ENCODE results near the gene PDSS1. TPM values are rescaled to one million over a fixed set of nuclear protein-coding genes. Genes with fewer than 3 reads are reported as not detected.

PDSS1 gene
- total and polyA plus RNA-seq, 5 donors from 2014 or later, result 3.8 to 8.4 (median 4.7) TPM

GRCh38 chr10:26714415-26715136 is 17.1 kb downstream of the PDSS1 start:
- Mint-ChIP-seq H3K36me3 (peaks cover 34% of the 10 kb centered on the region), H3K4me1 (peaks cover 0 to 4% (median 2%) of the 10 kb centered on the region in 4 donors), H3K27ac (peak overlapping the region in 1 of 3 donors; percentile 8), H3K4me3 (no peak overlapping the region), H3K9me3 (no peaks in the 10 kb centered on the region), H3K27me3 (no peaks in the 10 kb centered on the region)
- no peak overlapping the region for H3K27ac ChIP-seq (ENCODE audit: insufficient read depth, low read length, poor library complexity, severe bottlenecking)
- no peaks in the 10 kb centered on the region for H3K27me3 ChIP-seq (ENCODE audit: control insufficient read depth, insufficient read depth, low read length)
- peaks cover 7% of the 10 kb centered on the region for H3K36me3 ChIP-seq (ENCODE audit: control insufficient read depth, insufficient read depth, low read length)
- no peak overlapping the region for H3K4me3 ChIP-seq (ENCODE audit: low read depth, low read length)
- no peaks in the 10 kb centered on the region for H3K4me1 ChIP-seq (ENCODE audit: control insufficient read depth, insufficient read depth, low read length, poor library complexity, severe bottlenecking)
- H3K9me3 ChIP-seq (ENCODE audit: control insufficient read depth in 2 of 2, low read length in 2 of 2), result no peaks in the 10 kb centered on the region
- ATAC-seq (ENCODE audit: low read depth in 2 of 2), result no peak
- no peak for DNase-seq

- Mint-ChIP-seq H3K27ac (peak overlapping the region in 1 of 3 donors; percentile 8), H3K36me3 (peaks cover 39% of the 10 kb centered on the region), H3K4me1 (peaks cover 2 to 7% (median 5%) of the 10 kb centered on the region in 4 donors), H3K9me3 (no peaks in the 10 kb centered on the region), H3K4me3 (no peak overlapping the region), H3K27me3 (no peaks in the 10 kb centered on the region)
- no peaks in the 10 kb centered on the region for H3K4me1 ChIP-seq (ENCODE audit: control insufficient read depth, insufficient read depth, low read length, poor library complexity, severe bottlenecking)
- H3K27ac ChIP-seq (ENCODE audit: insufficient read depth, low read length, poor library complexity, severe bottlenecking), result no peak overlapping the region
- ATAC-seq (ENCODE audit: low read depth in 2 of 2), result no peak
- no peak overlapping the region for H3K4me3 ChIP-seq (ENCODE audit: low read depth, low read length)
- no peaks in the 10 kb centered on the region for H3K9me3 ChIP-seq (ENCODE audit: control insufficient read depth in 2 of 2, low read length in 2 of 2)
- H3K27me3 ChIP-seq (ENCODE audit: control insufficient read depth, insufficient read depth, low read length), result no peaks in the 10 kb centered on the region
- DNase-seq, result no peak
- peaks cover 7% of the 10 kb centered on the region for H3K36me3 ChIP-seq (ENCODE audit: control insufficient read depth, insufficient read depth, low read length)
Observed at GRCh38 chr10:26715137-26715487, 17.6 kb downstream of the PDSS1 start.

GRCh38 chr10:26717476-26717875 is 20.0 kb downstream of the PDSS1 start:
- Mint-ChIP-seq H3K27me3 (no peaks in the 10 kb centered on the region), H3K9me3 (no peaks in the 10 kb centered on the region), H3K4me1 (peaks cover 10 to 19% (median 17%) of the 10 kb centered on the region in 4 donors), H3K4me3 (no peak overlapping the region), H3K36me3 (peaks cover 37% of the 10 kb centered on the region), H3K27ac (no peak overlapping the region)
- Histone ChIP-seq H3K27me3 (ENCODE audit: control insufficient read depth, insufficient read depth, low read length) (no peaks in the 10 kb centered on the region), H3K4me1 (ENCODE audit: control insufficient read depth, insufficient read depth, low read length, poor library complexity, severe bottlenecking) (peaks cover 14% of the 10 kb centered on the region), H3K4me3 (ENCODE audit: low read depth, low read length) (no peak overlapping the region), H3K9me3 (ENCODE audit: control insufficient read depth in 2 of 2, low read length in 2 of 2) (no peaks in the 10 kb centered on the region), H3K36me3 (ENCODE audit: control insufficient read depth, insufficient read depth, low read length) (peaks cover 7% of the 10 kb centered on the region), H3K27ac (ENCODE audit: insufficient read depth, low read length, poor library complexity, severe bottlenecking) (no peak overlapping the region)
- DNase-seq (no peak), ATAC-seq (ENCODE audit: low read depth in 2 of 2) (no peak)

- Mint-ChIP-seq H3K4me3 (peak overlapping the region; percentile 33 to 72 (median 64)), H3K9me3 (no peaks in the 10 kb centered on the region), H3K36me3 (peaks cover 21% of the 10 kb centered on the region), H3K27me3 (no peaks in the 10 kb centered on the region), H3K4me1 (peaks cover 16 to 42% (median 21%) of the 10 kb centered on the region in 4 donors), H3K27ac (peak overlapping the region; percentile 93 to 98 (median 97))
- H3K36me3 ChIP-seq (ENCODE audit: control insufficient read depth, insufficient read depth, low read length), result peaks cover 6% of the 10 kb centered on the region
- H3K9me3 ChIP-seq (ENCODE audit: control insufficient read depth in 2 of 2, low read length in 2 of 2), result no peaks in the 10 kb centered on the region
- peaks cover 14% of the 10 kb centered on the region for H3K4me1 ChIP-seq (ENCODE audit: control insufficient read depth, insufficient read depth, low read length, poor library complexity, severe bottlenecking)
- no peaks in the 10 kb centered on the region for H3K27me3 ChIP-seq (ENCODE audit: control insufficient read depth, insufficient read depth, low read length)
- peak; percentile 15 to 93 (median 79) for DNase-seq
- peak overlapping the region; percentile 77 for H3K27ac ChIP-seq (ENCODE audit: insufficient read depth, low read length, poor library complexity, severe bottlenecking)
- peak overlapping the region; percentile 30 for H3K4me3 ChIP-seq (ENCODE audit: low read depth, low read length)
- peak; percentile 89 to 95 for ATAC-seq (ENCODE audit: low read depth in 2 of 2)
Observed at GRCh38 chr10:26721561-26721960, 24.1 kb downstream of the PDSS1 start.

GRCh38 chr10:26723016-26723415 is 25.5 kb downstream of the PDSS1 start:
- H3K4me3 Mint-ChIP-seq, result no peak overlapping the region

GRCh38 chr10:26725837-26726727 is 28.6 kb downstream of the PDSS1 start:
- peaks cover 9% of the 10 kb centered on the region for H3K4me1 ChIP-seq (ENCODE audit: control insufficient read depth, insufficient read depth, low read length, poor library complexity, severe bottlenecking)
- H3K9me3 Mint-ChIP-seq, result no peaks in the 10 kb centered on the region
- H3K36me3 Mint-ChIP-seq, result peaks cover 15% of the 10 kb centered on the region

More at GRCh38 chr10:26723016-26723415, 25.5 kb downstream of the PDSS1 start:
- Mint-ChIP-seq H3K27ac (peak overlapping the region; percentile 59 to 78 (median 69)), H3K36me3 (peaks cover 25% of the 10 kb centered on the region), H3K4me1 (peaks cover 16 to 48% (median 22%) of the 10 kb centered on the region in 4 donors), H3K27me3 (no peaks in the 10 kb centered on the region), H3K9me3 (no peaks in the 10 kb centered on the region)
- Histone ChIP-seq H3K36me3 (ENCODE audit: control insufficient read depth, insufficient read depth, low read length) (peaks cover 6% of the 10 kb centered on the region), H3K27me3 (ENCODE audit: control insufficient read depth, insufficient read depth, low read length) (no peaks in the 10 kb centered on the region), H3K4me1 (ENCODE audit: control insufficient read depth, insufficient read depth, low read length, poor library complexity, severe bottlenecking) (peaks cover 14% of the 10 kb centered on the region), H3K27ac (ENCODE audit: insufficient read depth, low read length, poor library complexity, severe bottlenecking) (no peak overlapping the region), H3K9me3 (ENCODE audit: control insufficient read depth in 2 of 2, low read length in 2 of 2) (no peaks in the 10 kb centered on the region), H3K4me3 (ENCODE audit: low read depth, low read length) (no peak overlapping the region)
- no peak for ATAC-seq (ENCODE audit: low read depth in 2 of 2)
- no peak for DNase-seq

GRCh38 chr10:26727005-26727404 is 29.5 kb downstream of the PDSS1 start:
- H3K9me3 Mint-ChIP-seq, result no peaks in the 10 kb centered on the region
- Histone ChIP-seq H3K4me1 (ENCODE audit: control insufficient read depth, insufficient read depth, low read length, poor library complexity, severe bottlenecking) (peaks cover under 1% of the 10 kb centered on the region), H3K27ac (ENCODE audit: insufficient read depth, low read length, poor library complexity, severe bottlenecking) (no peak overlapping the region), H3K9me3 (ENCODE audit: control insufficient read depth in 2 of 2, low read length in 2 of 2) (no peaks in the 10 kb centered on the region), H3K4me3 (ENCODE audit: low read depth, low read length) (no peak overlapping the region), H3K27me3 (ENCODE audit: control insufficient read depth, insufficient read depth, low read length) (no peaks in the 10 kb centered on the region), H3K36me3 (ENCODE audit: control insufficient read depth, insufficient read depth, low read length) (peaks cover 6% of the 10 kb centered on the region)
- DNase-seq, result no peak
- peaks cover 18% of the 10 kb centered on the region for H3K36me3 Mint-ChIP-seq
- no peak overlapping the region for H3K4me3 Mint-ChIP-seq
- peaks cover 5 to 29% (median 6%) of the 10 kb centered on the region in 4 donors for H3K4me1 Mint-ChIP-seq
- no peak for ATAC-seq (ENCODE audit: low read depth in 2 of 2)
- no peak overlapping the region for H3K27ac Mint-ChIP-seq
- H3K27me3 Mint-ChIP-seq, result no peaks in the 10 kb centered on the region

More at GRCh38 chr10:26725837-26726727, 28.6 kb downstream of the PDSS1 start:
- no peaks in the 10 kb centered on the region for H3K27me3 ChIP-seq (ENCODE audit: control insufficient read depth, insufficient read depth, low read length)
- peaks cover 6% of the 10 kb centered on the region for H3K36me3 ChIP-seq (ENCODE audit: control insufficient read depth, insufficient read depth, low read length)
- DNase-seq (peak; percentile 27 to 71 (median 64)), ATAC-seq (ENCODE audit: low read depth in 2 of 2) (peak; percentile 35 to 44)
- H3K4me1 Mint-ChIP-seq, result peaks cover 11 to 38% (median 13%) of the 10 kb centered on the region in 4 donors
- no peak overlapping the region for H3K4me3 ChIP-seq (ENCODE audit: low read depth, low read length)
- no peak overlapping the region for H3K27ac ChIP-seq (ENCODE audit: insufficient read depth, low read length, poor library complexity, severe bottlenecking)
- H3K27me3 Mint-ChIP-seq, result no peaks in the 10 kb centered on the region
- no peaks in the 10 kb centered on the region for H3K9me3 ChIP-seq (ENCODE audit: control insufficient read depth in 2 of 2, low read length in 2 of 2)
- peak overlapping the region in 1 of 4 donors; percentile 27 for H3K4me3 Mint-ChIP-seq
- H3K27ac Mint-ChIP-seq, result no peak overlapping the region

Data from CD4-positive, CD25-positive, alpha-beta regulatory T cell (primary cell).